ENCODE data around the gene BRD7. TPM values are rescaled to one million over a fixed set of nuclear protein-coding genes. Genes with fewer than 3 reads are reported as not detected.

BRD7 gene
- total RNA-seq, 4 donors from 2014 or later = 41.4 to 56.0 (median 46.8) TPM

DNA sequence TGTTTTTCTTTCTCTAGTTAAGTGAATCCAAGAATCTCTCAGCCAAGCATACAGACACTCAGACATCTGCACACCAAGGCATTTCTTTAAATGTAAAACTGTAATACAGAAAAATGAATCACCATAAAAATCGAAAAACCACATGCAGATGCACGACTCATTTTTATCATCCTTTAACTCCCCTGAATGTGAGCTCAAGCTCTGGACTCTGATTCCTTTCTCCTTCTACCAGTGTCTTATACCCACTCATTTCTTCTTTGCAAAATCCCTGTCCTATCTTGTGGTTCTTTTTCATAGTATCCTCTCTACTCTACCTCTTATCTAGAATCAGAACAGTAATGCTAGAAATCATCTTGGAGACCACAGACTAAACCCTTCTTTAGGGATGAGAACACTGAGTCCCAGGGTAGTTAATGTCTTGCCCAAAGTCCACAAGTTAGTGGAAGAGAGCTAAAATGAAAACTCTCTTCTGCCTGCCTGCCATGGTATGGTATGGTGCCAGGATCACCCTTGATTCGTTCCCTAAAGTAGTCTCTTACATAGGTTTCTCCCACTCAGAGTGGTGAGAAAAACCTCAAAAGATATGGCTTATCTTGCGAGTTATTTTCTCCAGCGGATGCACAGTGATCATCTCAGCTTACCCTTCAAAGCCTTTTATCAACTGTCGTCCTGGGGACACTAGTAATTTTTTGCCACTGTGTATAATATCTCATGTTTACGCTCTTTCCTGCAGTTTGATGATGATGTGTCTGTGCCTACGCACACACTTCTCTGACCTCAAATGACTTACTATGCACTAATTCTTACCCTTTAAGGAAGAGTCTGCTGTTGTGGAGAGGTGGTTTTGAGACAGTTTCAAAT lies 30.2 kb downstream of the BRD7 start:
- H3K36me3 ChIP-seq = peaks cover 7 to 19% of the 10 kb centered on the region in 2 donors
- no peak for TF ChIP-seq POLR2A (IDR thresholded peaks at IDR 0.05)
- TF ChIP-seq, protein P1, sequence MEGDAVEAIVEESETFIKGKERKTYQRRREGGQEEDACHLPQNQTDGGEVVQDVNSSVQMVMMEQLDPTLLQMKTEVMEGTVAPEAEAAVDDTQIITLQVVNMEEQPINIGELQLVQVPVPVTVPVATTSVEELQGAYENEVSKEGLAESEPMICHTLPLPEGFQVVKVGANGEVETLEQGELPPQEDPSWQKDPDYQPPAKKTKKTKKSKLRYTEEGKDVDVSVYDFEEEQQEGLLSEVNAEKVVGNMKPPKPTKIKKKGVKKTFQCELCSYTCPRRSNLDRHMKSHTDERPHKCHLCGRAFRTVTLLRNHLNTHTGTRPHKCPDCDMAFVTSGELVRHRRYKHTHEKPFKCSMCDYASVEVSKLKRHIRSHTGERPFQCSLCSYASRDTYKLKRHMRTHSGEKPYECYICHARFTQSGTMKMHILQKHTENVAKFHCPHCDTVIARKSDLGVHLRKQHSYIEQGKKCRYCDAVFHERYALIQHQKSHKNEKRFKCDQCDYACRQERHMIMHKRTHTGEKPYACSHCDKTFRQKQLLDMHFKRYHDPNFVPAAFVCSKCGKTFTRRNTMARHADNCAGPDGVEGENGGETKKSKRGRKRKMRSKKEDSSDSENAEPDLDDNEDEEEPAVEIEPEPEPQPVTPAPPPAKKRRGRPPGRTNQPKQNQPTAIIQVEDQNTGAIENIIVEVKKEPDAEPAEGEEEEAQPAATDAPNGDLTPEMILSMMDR (IDR thresholded peaks at IDR 0.05) = no peak
- intact Hi-C loops (cut with DNase I) = no loop called here
- no peak for DNase-seq
- no peaks in the 10 kb centered on the region for H3K9me3 ChIP-seq
- WGBS, 2 donors = 90% methylated on average over 8 of the region's 8 CpGs
- H3K27me3 ChIP-seq = no peaks in the 10 kb centered on the region
- H3K27ac ChIP-seq = no peak overlapping the region
- H3K4me1 ChIP-seq = peaks cover 0 to 8% of the 10 kb centered on the region in 2 donors
- H3K4me3 ChIP-seq (replicated peaks in 1 of 3) = no peak overlapping the region

DNA sequence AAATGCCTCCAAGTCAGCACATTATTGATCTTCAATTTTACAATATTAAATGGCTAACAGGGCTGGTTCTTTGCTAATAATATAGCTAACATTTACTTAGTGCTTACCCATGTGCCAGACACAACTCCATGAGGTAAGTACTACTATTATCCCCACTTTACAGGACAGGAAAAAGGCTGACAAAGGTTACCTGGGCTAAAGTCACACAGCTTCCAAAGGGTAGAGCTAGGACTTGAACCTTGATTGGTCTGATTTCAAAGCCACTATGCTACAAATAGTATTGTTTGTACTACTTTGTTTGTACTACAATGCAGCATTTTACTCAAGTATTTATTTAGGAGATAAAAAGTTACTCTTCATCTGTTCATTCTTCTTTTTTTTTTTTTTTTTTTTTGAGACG lies 31.9 kb downstream of the BRD7 start:
- Histone ChIP-seq H3K27ac (no peak overlapping the region), H3K9me3 (no peaks in the 10 kb centered on the region), H3K4me1 (peaks cover 0 to 8% of the 10 kb centered on the region in 2 donors), H3K4me3 (replicated peaks in 1 of 3) (no peak overlapping the region), H3K27me3 (no peaks in the 10 kb centered on the region), H3K36me3 (peaks cover 8 to 12% of the 10 kb centered on the region in 2 donors)
- 96 to 100% methylated on average over 1 of the region's 1 CpG for WGBS, 2 donors
- TF ChIP-seq, protein P1 (IDR thresholded peaks at IDR 0.05) = no peak
- no peak for TF ChIP-seq POLR2A (IDR thresholded peaks at IDR 0.05)
- DNase-seq = no peak
- intact Hi-C loops (cut with DNase I) = no loop called here

DNA sequence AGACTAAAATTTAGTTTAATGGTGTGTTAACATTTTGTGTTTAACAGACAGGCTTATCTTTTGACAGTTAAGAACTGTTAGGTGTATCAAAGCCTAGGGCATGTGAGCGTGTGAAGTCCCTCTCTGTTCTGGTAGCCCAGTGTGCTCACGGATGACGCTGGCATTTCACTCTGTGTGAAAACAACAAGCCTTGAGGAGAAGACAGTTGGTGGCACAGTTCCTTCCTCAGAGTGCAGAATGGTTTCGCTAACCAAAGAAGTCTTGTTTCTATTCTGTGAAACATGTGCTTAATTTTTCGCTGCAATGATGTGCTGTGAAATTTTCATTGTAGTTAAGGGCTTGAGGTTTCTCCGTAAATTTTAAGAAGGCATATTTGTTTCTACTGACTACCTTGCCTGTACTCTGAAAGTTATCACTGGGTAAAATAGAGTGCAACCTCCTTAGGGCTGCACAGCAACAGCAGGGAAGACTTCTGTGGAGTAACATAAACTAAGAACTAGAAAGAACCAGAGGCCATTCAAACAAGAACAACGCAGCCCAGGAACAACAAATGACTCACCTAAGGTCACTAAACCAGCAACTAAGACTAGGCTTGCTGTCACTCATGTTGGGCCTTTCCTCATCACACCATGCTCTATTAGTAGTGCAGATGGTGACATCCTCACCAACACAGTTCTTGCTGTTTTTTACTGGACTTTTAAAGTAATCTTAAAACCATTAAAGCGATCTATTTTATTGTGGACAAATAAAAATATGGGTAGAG lies 33.4 kb downstream of the BRD7 start:
- WGBS, 2 donors = 93 to 94% methylated on average over 8 of the region's 8 CpGs
- TF ChIP-seq POLR2A (IDR thresholded peaks at IDR 0.05) = no peak
- TF ChIP-seq, protein P1 (IDR thresholded peaks at IDR 0.05) = no peak
- peaks cover 0 to 8% of the 10 kb centered on the region in 2 donors for H3K4me1 ChIP-seq
- no peak for DNase-seq
- no peaks in the 10 kb centered on the region for H3K9me3 ChIP-seq
- H3K27me3 ChIP-seq = no peaks in the 10 kb centered on the region
- intact Hi-C loops (cut with DNase I) = no loop called here
- H3K27ac ChIP-seq = no peak overlapping the region
- peaks cover 8 to 12% of the 10 kb centered on the region in 2 donors for H3K36me3 ChIP-seq
- H3K4me3 ChIP-seq (replicated peaks in 1 of 3) = no peak overlapping the region

DNA sequence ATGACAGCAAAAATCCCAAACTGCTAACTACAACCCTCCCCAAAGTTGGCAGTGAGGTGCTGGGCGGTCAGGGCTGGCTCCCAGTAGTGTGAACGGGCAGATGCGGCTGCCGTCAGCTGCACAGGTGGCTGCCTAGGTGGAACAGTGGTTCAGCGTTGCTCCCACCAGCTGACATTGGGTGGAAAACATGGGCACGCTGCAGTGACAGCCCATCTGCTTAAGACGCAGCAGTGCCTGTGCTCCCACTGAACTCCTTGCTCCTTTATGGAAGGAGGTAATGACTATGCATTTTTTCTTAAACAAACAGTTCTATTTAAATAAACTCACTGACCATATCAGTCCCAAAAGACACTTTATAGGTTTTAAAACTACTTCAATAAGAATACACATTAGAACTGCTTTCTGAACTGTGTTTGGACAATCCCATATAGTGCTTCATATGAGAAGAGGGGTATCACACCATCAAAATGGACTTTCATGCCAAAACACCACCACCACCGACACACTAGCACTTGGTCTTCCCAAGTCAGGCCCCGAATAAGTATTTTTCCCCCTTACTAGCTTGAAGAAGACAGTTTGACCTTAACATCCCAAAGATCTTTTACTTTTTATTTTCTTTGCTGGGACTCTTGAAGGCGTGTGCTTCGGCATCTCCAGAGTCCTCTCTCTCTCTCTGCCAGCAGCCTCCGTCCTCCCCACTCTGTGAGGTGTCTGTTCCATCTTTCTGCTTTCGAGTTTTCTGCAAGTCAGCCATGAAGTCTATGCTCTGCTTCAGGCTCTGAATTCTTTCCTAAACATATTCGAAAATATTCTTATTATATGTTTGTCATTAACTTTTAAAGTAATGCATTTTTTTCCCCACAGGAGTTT lies 34.4 kb downstream of the BRD7 start:
- no peaks in the 10 kb centered on the region for H3K9me3 ChIP-seq
- no peak overlapping the region for H3K4me3 ChIP-seq (replicated peaks in 1 of 3)
- no peak overlapping the region for H3K27ac ChIP-seq
- peaks cover 7 to 8% of the 10 kb centered on the region in 2 donors for H3K4me1 ChIP-seq
- TF ChIP-seq POLR2A (IDR thresholded peaks at IDR 0.05) = no peak
- TF ChIP-seq, protein P1 (IDR thresholded peaks at IDR 0.05) = no peak
- H3K27me3 ChIP-seq = no peaks in the 10 kb centered on the region
- peaks cover 8 to 11% of the 10 kb centered on the region in 2 donors for H3K36me3 ChIP-seq
- WGBS, 2 donors = 88 to 91% methylated on average over 14 of the region's 14 CpGs
- no peak for DNase-seq
- intact Hi-C loops (cut with DNase I) = no loop called here
